HCT116 (cell line): ENCODE results near the gene OR56B4. TPM values are rescaled to one million over a fixed set of nuclear protein-coding genes. Genes with fewer than 3 reads are reported as not detected.

Experiments
- ATAC-seq: fragments of 200-7000 bp; cut with Tn5 transposase; 2 replicates; pipeline ENCODE4 v1.9.1; 2020; ENCODE audit warnings: mild to moderate bottlenecking, moderate library complexity
- BruUV-seq: library from RNA; stranded (reverse); fragments of 400-500 nt; replicated peaks from 2 replicates; lab custom pipeline; 2021; lab: Mats Ljungman, UMichigan
- CTCF ChIA-PET: fragments of 300-600 bp; sonication (Branson Sonifier 250); formaldehyde crosslinking; loops from one replicate; lab custom pipeline; 2021; ENCODE audit warnings: antibody characterized with exemption; lab: Charles Lee
- POLR2A ChIA-PET: fragments of 300-600, 350-600 bp; sonication (Branson Sonifier 250); formaldehyde crosslinking; loops from one replicate; lab custom pipeline; 2021; ENCODE audit warnings: antibody characterized with exemption; lab: Charles Lee
- RAD21 ChIA-PET, 2 experiments: fragments of 300-600 bp; sonication (Branson Sonifier 250); formaldehyde crosslinking; loops; one replicate each; lab custom pipeline; 2023; ENCODE audit warnings: low total read pairs in 2 of 2; ENCODE audit not compliant: uncharacterized antibody in 2 of 2, unreplicated experiment in 2 of 2, low non-redundant PET in 1 of 2; lab: Charles Lee
- DNase-seq: peaks from one replicate; pipeline ENCODE4 v3.0.0-alpha.2; 2010; ENCODE audit warnings: low read depth, low spot score
- H2AFZ ChIP-seq: fragments of 200-600 bp; shearing (Covaris generic), sonication (generic); 2 replicates; pipeline ENCODE4 v1.6.1; 2017; ENCODE audit warnings: low read depth, mixed run types, mixed read lengths, antibody characterized with exemption, low read length; ENCODE audit not compliant: poor library complexity, severe bottlenecking
- H3K27ac ChIP-seq: 2 replicates; pipeline ENCODE4 v1.5.1; 2012; ENCODE audit warnings: low read depth, low read length
- H3K27me3 ChIP-seq: fragments of 200-600 bp; sonication (generic); 2 replicates; pipeline ENCODE4 v1.6.1; 2016; ENCODE audit warnings: mixed run types, low read length, mixed read lengths; ENCODE audit not compliant: insufficient read depth
- H3K36me3 ChIP-seq, 2 experiments: fragments of 200-500 bp in 1 of 2; fragments of 200-600 bp in 1 of 2; sonication (Bioruptor generic) in 1 of 2; sonication (generic) in 1 of 2; 2 replicates each; pipeline versions ENCODE4 v1.5.1 to v1.6.1; 2014 to 2016; ENCODE audit warnings: low read length in 2 of 2, inconsistent platforms in 1 of 2, mixed read lengths in 1 of 2, mixed run types in 1 of 2; ENCODE audit not compliant: insufficient read depth in 2 of 2, control insufficient read depth in 1 of 2
- H3K4me1 ChIP-seq, 2 experiments: fragments of 200-600 bp in 1 of 2; sonication (generic) in 1 of 2; 2 replicates each; pipeline versions ENCODE4 v1.5.1 to v1.6.1; 2012 to 2017; ENCODE audit warnings: low read length in 2 of 2, inconsistent platforms in 1 of 2, mild to moderate bottlenecking in 1 of 2, mixed read lengths in 1 of 2, mixed run types in 1 of 2, moderate library complexity in 1 of 2; ENCODE audit not compliant: insufficient read depth in 2 of 2, control insufficient read depth in 1 of 2
- H3K4me2 ChIP-seq: fragments of 200-600 bp; sonication (generic); 2 replicates; pipeline ENCODE4 v1.6.1; 2017; ENCODE audit warnings: mixed run types, low read length, mixed read lengths
- H3K4me3 ChIP-seq, 2 experiments: fragments of 200-600 bp in 1 of 2; sonication (generic) in 1 of 2; replicated peaks in 1 of 2; 2 replicates each; pipeline ENCODE4 v1.5.1; 2011 to 2016; ENCODE audit warnings: low read length in 2 of 2, control low read depth in 1 of 2, low read depth in 1 of 2, mild to moderate bottlenecking in 1 of 2, mixed read lengths in 1 of 2, mixed run types in 1 of 2
- H3K79me2 ChIP-seq: fragments of 200-600 bp; sonication (generic); 2 replicates; pipeline ENCODE4 v1.6.1; 2017; ENCODE audit warnings: mild to moderate bottlenecking, mixed run types, low read length, moderate library complexity, mixed read lengths; ENCODE audit not compliant: insufficient read depth
- H3K9ac ChIP-seq: fragments of 200-600 bp; sonication (generic); 2 replicates; pipeline ENCODE4 v1.6.1; 2016; ENCODE audit warnings: low read length, mixed read lengths
- H3K9me2 ChIP-seq: fragments of 200-600 bp; sonication (generic), shearing (Covaris generic); 2 replicates; pipeline ENCODE4 v1.6.1; 2017; ENCODE audit warnings: mixed run types, mild to moderate bottlenecking, moderate library complexity; ENCODE audit not compliant: insufficient read depth
- H3K9me3 ChIP-seq, 2 experiments: fragments of 200-500 bp in 1 of 2; fragments of 200-600 bp in 1 of 2; sonication (Bioruptor generic) in 1 of 2; sonication (generic) in 1 of 2; 2 replicates each; pipeline ENCODE4 v1.6.1; 2014 to 2017; ENCODE audit warnings: low read length in 2 of 2, mixed read lengths in 2 of 2, inconsistent platforms in 1 of 2, low read depth in 1 of 2, mild to moderate bottlenecking in 1 of 2, mixed run types in 1 of 2, moderate library complexity in 1 of 2; ENCODE audit not compliant: control insufficient read depth in 1 of 2, insufficient read depth in 1 of 2
- H4K20me1 ChIP-seq: fragments of 200-600 bp; sonication (generic), shearing (Covaris generic); 2 replicates; pipeline ENCODE4 v1.6.1; 2017; ENCODE audit warnings: mixed run types, mild to moderate bottlenecking, moderate library complexity; ENCODE audit not compliant: insufficient read depth
- CBX3 ChIP-seq: IDR thresholded peaks from 2 replicates; pipeline ENCODE4 v1.6.1; 2012; ENCODE audit warnings: low read depth
- EGR1 ChIP-seq: IDR thresholded peaks from 2 replicates; pipeline ENCODE4 v1.6.1; 2012; ENCODE audit warnings: low read depth
- EZH2 ChIP-seq: fragments of 200-600 bp; sonication (generic); IDR thresholded peaks from 2 replicates; pipeline ENCODE4 v1.6.1; 2017; ENCODE audit warnings: antibody characterized with exemption, mixed run types
- JUND ChIP-seq: IDR thresholded peaks from 2 replicates; pipeline ENCODE4 v1.6.1; 2012
- POLR2A ChIP-seq: IDR thresholded peaks from 2 replicates; pipeline ENCODE4 v1.7.0; 2011; ENCODE audit warnings: borderline replicate concordance; ENCODE audit not compliant: insufficient read depth, insufficient read length; ENCODE audit errors: extremely low read depth
- POLR2AphosphoS5 ChIP-seq: IDR thresholded peaks from 2 replicates; pipeline ENCODE4 v1.6.1; 2011; ENCODE audit warnings: mild to moderate bottlenecking, low read depth, low read length, moderate library complexity
- RAD21 ChIP-seq: IDR thresholded peaks from 2 replicates; pipeline ENCODE4 v1.6.1; 2012; ENCODE audit warnings: low read depth, mild to moderate bottlenecking
- SIN3A ChIP-seq: IDR thresholded peaks from 2 replicates; pipeline ENCODE4 v1.6.1; 2012; ENCODE audit warnings: low read depth
- SP1 ChIP-seq: IDR thresholded peaks from 2 replicates; pipeline ENCODE4 v1.6.1; 2012; ENCODE audit warnings: low read depth
- SRF ChIP-seq: IDR thresholded peaks from 2 replicates; pipeline ENCODE4 v1.6.1; 2012; ENCODE audit warnings: low read depth
- TCF7L2 ChIP-seq: IDR thresholded peaks from 2 replicates; pipeline ENCODE4 v1.7.0; 2011; ENCODE audit warnings: borderline replicate concordance, inconsistent platforms; ENCODE audit not compliant: insufficient read depth, insufficient read length; ENCODE audit errors: extremely low read depth
- YY1 ChIP-seq: IDR thresholded peaks from 2 replicates; pipeline ENCODE4 v1.6.1; 2011; ENCODE audit warnings: low read length, low read depth, moderate library complexity, mild to moderate bottlenecking; ENCODE audit not compliant: insufficient replicate concordance; ENCODE audit errors: extremely low read depth
- ZFX ChIP-seq: fragments of 450-650 bp; IDR thresholded peaks from 2 replicates; pipeline ENCODE4 v1.6.1; 2017
- ZNF274 ChIP-seq: fragments of 200-500 bp; sonication (Bioruptor generic); IDR thresholded peaks from 2 replicates; pipeline ENCODE4 v1.6.1; 2014; ENCODE audit warnings: mild to moderate bottlenecking, low read depth, low read length, inconsistent platforms
- intact Hi-C: fragments of 100-400 bp; cut with micrococcal nuclease; formaldehyde crosslinking; loops from 2 replicates; pipeline ENCODE4 v1.10.0; 2022
- total RNA-seq: library from RNA; stranded (reverse); gene quantifications from one replicate; pipeline ENCODE4 v1.2.1, GENCODE V29; 2021; ENCODE audit not compliant: unreplicated experiment
- TF ChIP-seq, protein P1 (sequence below): IDR thresholded peaks from 2 replicates; pipeline ENCODE4 v1.6.1; 2012; ENCODE audit warnings: low read depth
- TF ChIP-seq, protein P2 (sequence below): IDR thresholded peaks from 2 replicates; pipeline ENCODE4 v1.6.1; 2011; ENCODE audit warnings: mild to moderate bottlenecking, low read length, moderate library complexity; ENCODE audit not compliant: insufficient replicate concordance; ENCODE audit errors: extremely low read depth
- TF ChIP-seq, protein P3 (sequence below): IDR thresholded peaks from 2 replicates; pipeline ENCODE4 v1.6.1; 2012
- TF ChIP-seq, protein P4 (sequence below): IDR thresholded peaks from 2 replicates; pipeline ENCODE4 v1.6.1; 2012
- TF ChIP-seq, protein P5 (sequence below), 3 experiments: fragments of 200-600 bp in 1 of 3; sonication (generic) in 1 of 3; IDR thresholded peaks in 2 of 3; conservative IDR thresholded peaks in 1 of 3; 2 replicates each; pipeline ENCODE4 v1.5.1; 2012 to 2017; ENCODE audit warnings: low read depth in 2 of 3, low read length in 2 of 3, antibody characterized with exemption in 1 of 3, borderline replicate concordance in 1 of 3, control low read depth in 1 of 3, mild to moderate bottlenecking in 1 of 3, mixed read lengths in 1 of 3, mixed run types in 1 of 3, moderate library complexity in 1 of 3; ENCODE audit not compliant: insufficient read depth in 1 of 3

The OR56B4 gene
- total RNA-seq, 1 experiment from 2014 or later, result not detected

DNA sequence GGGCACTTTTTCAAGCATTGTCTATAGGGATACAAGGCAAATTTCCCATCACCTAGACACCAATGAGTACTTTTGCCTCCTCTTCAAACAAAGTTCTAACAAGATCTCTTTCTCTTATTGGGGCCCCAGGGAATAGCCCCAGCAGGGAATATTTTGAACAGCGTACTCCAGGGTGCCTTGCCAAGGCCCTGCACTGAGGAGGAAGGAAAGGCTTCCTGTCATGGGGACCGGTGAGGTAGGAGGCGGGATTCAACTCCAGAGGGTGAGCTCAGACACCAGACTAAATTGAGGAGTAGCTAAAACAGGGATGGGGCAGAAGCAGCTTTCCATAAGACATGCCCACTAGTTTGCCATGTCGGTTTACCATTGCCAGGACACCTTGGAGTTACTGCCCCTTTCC is 28.0 kb upstream of the OR56B4 start:
- BruUV-seq, result no TSS peak
- no peaks in the 10 kb centered on the region for H4K20me1 ChIP-seq
- ATAC-seq, result no peak
- intact Hi-C loops, result no loop called here
- CTCF ChIA-PET, result no interaction called here
- TF ChIP-seq ZFX (no peak), CBX3 (no peak), JUND (no peak), RAD21 (no peak), POLR2AphosphoS5 (no peak), SP1 (no peak), EZH2 (no peak), POLR2A (no peak), ZNF274 (no peak), SRF (no peak), SIN3A (no peak), EGR1 (no peak), YY1 (no peak), TCF7L2 (no peak)
- TF ChIP-seq, protein P1, sequence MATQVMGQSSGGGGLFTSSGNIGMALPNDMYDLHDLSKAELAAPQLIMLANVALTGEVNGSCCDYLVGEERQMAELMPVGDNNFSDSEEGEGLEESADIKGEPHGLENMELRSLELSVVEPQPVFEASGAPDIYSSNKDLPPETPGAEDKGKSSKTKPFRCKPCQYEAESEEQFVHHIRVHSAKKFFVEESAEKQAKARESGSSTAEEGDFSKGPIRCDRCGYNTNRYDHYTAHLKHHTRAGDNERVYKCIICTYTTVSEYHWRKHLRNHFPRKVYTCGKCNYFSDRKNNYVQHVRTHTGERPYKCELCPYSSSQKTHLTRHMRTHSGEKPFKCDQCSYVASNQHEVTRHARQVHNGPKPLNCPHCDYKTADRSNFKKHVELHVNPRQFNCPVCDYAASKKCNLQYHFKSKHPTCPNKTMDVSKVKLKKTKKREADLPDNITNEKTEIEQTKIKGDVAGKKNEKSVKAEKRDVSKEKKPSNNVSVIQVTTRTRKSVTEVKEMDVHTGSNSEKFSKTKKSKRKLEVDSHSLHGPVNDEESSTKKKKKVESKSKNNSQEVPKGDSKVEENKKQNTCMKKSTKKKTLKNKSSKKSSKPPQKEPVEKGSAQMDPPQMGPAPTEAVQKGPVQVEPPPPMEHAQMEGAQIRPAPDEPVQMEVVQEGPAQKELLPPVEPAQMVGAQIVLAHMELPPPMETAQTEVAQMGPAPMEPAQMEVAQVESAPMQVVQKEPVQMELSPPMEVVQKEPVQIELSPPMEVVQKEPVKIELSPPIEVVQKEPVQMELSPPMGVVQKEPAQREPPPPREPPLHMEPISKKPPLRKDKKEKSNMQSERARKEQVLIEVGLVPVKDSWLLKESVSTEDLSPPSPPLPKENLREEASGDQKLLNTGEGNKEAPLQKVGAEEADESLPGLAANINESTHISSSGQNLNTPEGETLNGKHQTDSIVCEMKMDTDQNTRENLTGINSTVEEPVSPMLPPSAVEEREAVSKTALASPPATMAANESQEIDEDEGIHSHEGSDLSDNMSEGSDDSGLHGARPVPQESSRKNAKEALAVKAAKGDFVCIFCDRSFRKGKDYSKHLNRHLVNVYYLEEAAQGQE, result no peak
- TF ChIP-seq, protein P2, sequence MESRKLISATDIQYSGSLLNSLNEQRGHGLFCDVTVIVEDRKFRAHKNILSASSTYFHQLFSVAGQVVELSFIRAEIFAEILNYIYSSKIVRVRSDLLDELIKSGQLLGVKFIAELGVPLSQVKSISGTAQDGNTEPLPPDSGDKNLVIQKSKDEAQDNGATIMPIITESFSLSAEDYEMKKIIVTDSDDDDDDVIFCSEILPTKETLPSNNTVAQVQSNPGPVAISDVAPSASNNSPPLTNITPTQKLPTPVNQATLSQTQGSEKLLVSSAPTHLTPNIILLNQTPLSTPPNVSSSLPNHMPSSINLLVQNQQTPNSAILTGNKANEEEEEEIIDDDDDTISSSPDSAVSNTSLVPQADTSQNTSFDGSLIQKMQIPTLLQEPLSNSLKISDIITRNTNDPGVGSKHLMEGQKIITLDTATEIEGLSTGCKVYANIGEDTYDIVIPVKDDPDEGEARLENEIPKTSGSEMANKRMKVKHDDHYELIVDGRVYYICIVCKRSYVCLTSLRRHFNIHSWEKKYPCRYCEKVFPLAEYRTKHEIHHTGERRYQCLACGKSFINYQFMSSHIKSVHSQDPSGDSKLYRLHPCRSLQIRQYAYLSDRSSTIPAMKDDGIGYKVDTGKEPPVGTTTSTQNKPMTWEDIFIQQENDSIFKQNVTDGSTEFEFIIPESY, result no peak
- TF ChIP-seq, protein P3, sequence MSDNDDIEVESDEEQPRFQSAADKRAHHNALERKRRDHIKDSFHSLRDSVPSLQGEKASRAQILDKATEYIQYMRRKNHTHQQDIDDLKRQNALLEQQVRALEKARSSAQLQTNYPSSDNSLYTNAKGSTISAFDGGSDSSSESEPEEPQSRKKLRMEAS, result no peak
- TF ChIP-seq, protein P4, sequence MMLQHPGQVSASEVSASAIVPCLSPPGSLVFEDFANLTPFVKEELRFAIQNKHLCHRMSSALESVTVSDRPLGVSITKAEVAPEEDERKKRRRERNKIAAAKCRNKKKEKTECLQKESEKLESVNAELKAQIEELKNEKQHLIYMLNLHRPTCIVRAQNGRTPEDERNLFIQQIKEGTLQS, result no peak
- TF ChIP-seq, protein P5, sequence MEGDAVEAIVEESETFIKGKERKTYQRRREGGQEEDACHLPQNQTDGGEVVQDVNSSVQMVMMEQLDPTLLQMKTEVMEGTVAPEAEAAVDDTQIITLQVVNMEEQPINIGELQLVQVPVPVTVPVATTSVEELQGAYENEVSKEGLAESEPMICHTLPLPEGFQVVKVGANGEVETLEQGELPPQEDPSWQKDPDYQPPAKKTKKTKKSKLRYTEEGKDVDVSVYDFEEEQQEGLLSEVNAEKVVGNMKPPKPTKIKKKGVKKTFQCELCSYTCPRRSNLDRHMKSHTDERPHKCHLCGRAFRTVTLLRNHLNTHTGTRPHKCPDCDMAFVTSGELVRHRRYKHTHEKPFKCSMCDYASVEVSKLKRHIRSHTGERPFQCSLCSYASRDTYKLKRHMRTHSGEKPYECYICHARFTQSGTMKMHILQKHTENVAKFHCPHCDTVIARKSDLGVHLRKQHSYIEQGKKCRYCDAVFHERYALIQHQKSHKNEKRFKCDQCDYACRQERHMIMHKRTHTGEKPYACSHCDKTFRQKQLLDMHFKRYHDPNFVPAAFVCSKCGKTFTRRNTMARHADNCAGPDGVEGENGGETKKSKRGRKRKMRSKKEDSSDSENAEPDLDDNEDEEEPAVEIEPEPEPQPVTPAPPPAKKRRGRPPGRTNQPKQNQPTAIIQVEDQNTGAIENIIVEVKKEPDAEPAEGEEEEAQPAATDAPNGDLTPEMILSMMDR (IDR thresholded peaks at IDR 0.05 in 2 of 3, conservative IDR thresholded peaks at IDR 0.05 in 1 of 3; ENCODE audit: borderline replicate concordance in 1 of 3, insufficient read depth in 1 of 3, low read depth in 2 of 3, low read length in 2 of 3), result no peak
- DNase-seq, result no peak
- H3K27me3 ChIP-seq, result peaks cover 49% of the 10 kb centered on the region
- RAD21 ChIA-PET, result no interaction called here
- no peak overlapping the region for H3K4me3 ChIP-seq
- no peak overlapping the region for H3K4me2 ChIP-seq
- H3K9me3 ChIP-seq, result no peaks in the 10 kb centered on the region
- H3K27ac ChIP-seq, result no peak overlapping the region
- no peak overlapping the region for H3K9ac ChIP-seq
- no peaks in the 10 kb centered on the region for H3K9me2 ChIP-seq
- POLR2A ChIA-PET, result no interaction called here
- no peaks in the 10 kb centered on the region for H3K36me3 ChIP-seq
- H3K4me1 ChIP-seq, result no peaks in the 10 kb centered on the region
- H3K79me2 ChIP-seq, result no peaks in the 10 kb centered on the region
- no peak overlapping the region for H2AFZ ChIP-seq
